K562 (cell line): ENCODE results near the gene CSNK1G2. TPM values are rescaled to one million over a fixed set of nuclear protein-coding genes. Genes with fewer than 3 reads are reported as not detected.

ENCODE experiments used
- ATAC-seq: fragments of 200-7000 bp; cut with Tn5 transposase; 3 replicates; pipeline ENCODE4 v1.9.1; 2020; ENCODE audit warnings: moderate library complexity
- BruUV-seq: library from RNA; stranded (reverse); fragments of 400-500 nt; replicated peaks from 2 replicates; lab custom pipeline; 2021; lab: Mats Ljungman, UMichigan
- CTCF ChIA-PET: fragments of 300-600 bp; formaldehyde crosslinking; extraction: SDS; loops from one replicate; lab custom pipeline; 2021; ENCODE audit warnings: low intra/inter-chr PET ratio; lab: Yijun Ruan, JAX
- POLR2A ChIA-PET: fragments of 300-600, 350-650 bp; sonication (Branson Sonifier 250); formaldehyde crosslinking; extraction: SDS; loops from one replicate; lab custom pipeline; 2021; ENCODE audit warnings: antibody characterized with exemption, inconsistent platforms; lab: Yijun Ruan, JAX
- DNase-seq, 4 experiments: peaks; one replicate each; pipeline versions ENCODE4 v3.0.0 to v3.0.0-alpha.2; 2011 to 2018; ENCODE audit warnings: low spot score in 3 of 4, mixed read lengths in 3 of 4; ENCODE audit errors: extremely low read depth in 1 of 4
- FAIRE-seq: peaks from 2 replicates; lab custom pipeline; 2011; peaks lifted over from hg19 to GRCh38; lab: Jason Lieb, UNC
- H2AFZ ChIP-seq: 2 replicates; pipeline ENCODE4 v1.6.0; 2011; ENCODE audit warnings: low read depth, low read length, control low read depth, inconsistent platforms
- H3K27ac ChIP-seq: fragments of 200-600 bp; 3 replicates; pipeline ENCODE4 v1.8.0; 2011; ENCODE audit warnings: low read depth, mild to moderate bottlenecking, control low read depth, inconsistent platforms, low read length, moderate library complexity, mixed read lengths; ENCODE audit errors: extremely low read depth
- H3K27me3 ChIP-seq, 2 experiments: fragments of 300-600 bp in 1 of 2; 2 replicates in 1 of 2; 3 replicates in 1 of 2; pipeline versions ENCODE4 v1.6.0 to v1.8.0; 2011; ENCODE audit warnings: inconsistent platforms in 2 of 2, low read length in 2 of 2, mild to moderate bottlenecking in 1 of 2, mixed read lengths in 1 of 2, moderate library complexity in 1 of 2; ENCODE audit not compliant: control insufficient read depth in 2 of 2, insufficient read depth in 2 of 2
- H3K36me3 ChIP-seq: fragments of 300-600 bp; 3 replicates; pipeline ENCODE4 v1.8.0; 2011; ENCODE audit warnings: mild to moderate bottlenecking, low read length, inconsistent platforms; ENCODE audit not compliant: control insufficient read depth, insufficient read depth
- H3K4me1 ChIP-seq, 2 experiments: fragments of 200-600 bp in 1 of 2; replicated peaks in 1 of 2; 2 replicates in 1 of 2; 3 replicates in 1 of 2; pipeline versions ENCODE4 v1.5.1 to v1.8.0; 2011; ENCODE audit warnings: inconsistent platforms in 2 of 2, low read length in 2 of 2, mild to moderate bottlenecking in 1 of 2, mixed read lengths in 1 of 2, moderate library complexity in 1 of 2; ENCODE audit not compliant: control insufficient read depth in 2 of 2, insufficient read depth in 2 of 2
- H3K4me2 ChIP-seq: 2 replicates; pipeline ENCODE4 v1.6.1; 2011; ENCODE audit warnings: low read length, control low read depth, inconsistent platforms, mixed read lengths; ENCODE audit not compliant: insufficient read depth
- H3K4me3 ChIP-seq: fragments of 200-600 bp; sonication (generic), shearing (Covaris generic); 2 replicates; pipeline ENCODE4 v1.5.1; 2016; ENCODE audit warnings: control low read depth, inconsistent platforms
- H3K79me2 ChIP-seq: fragments of 200-600 bp; 3 replicates; pipeline ENCODE4 v1.8.0; 2011; ENCODE audit warnings: low read length, inconsistent platforms; ENCODE audit not compliant: control insufficient read depth, insufficient read depth
- H3K9ac ChIP-seq, 2 experiments: 2 replicates each; pipeline versions ENCODE4 v1.6.0 to v1.6.1; 2011; ENCODE audit warnings: low read depth in 2 of 2, low read length in 2 of 2, control low read depth in 1 of 2, inconsistent platforms in 1 of 2, mild to moderate bottlenecking in 1 of 2, mixed read lengths in 1 of 2; ENCODE audit not compliant: insufficient read depth in 1 of 2
- H3K9me1 ChIP-seq: one replicate; pipeline ENCODE4 v1.6.0; 2011; ENCODE audit warnings: inconsistent platforms, mild to moderate bottlenecking, low read length, moderate library complexity; ENCODE audit not compliant: control insufficient read depth, insufficient read depth
- H3K9me3 ChIP-seq: replicated peaks from 2 replicates; pipeline ENCODE4 v1.5.1; 2011; ENCODE audit warnings: low read depth, low read length, inconsistent platforms; ENCODE audit not compliant: control insufficient read depth, insufficient read depth
- H4K20me1 ChIP-seq: replicated peaks from 2 replicates; pipeline ENCODE4 v1.6.1; 2011; ENCODE audit warnings: low read length, inconsistent platforms, mixed read lengths; ENCODE audit not compliant: control insufficient read depth, insufficient read depth
- ASH1L ChIP-seq: fragments of 450-650 bp; IDR thresholded peaks from 2 replicates; pipeline ENCODE4 v1.6.1; 2018; ENCODE audit warnings: borderline replicate concordance, mild to moderate bottlenecking, low read depth; ENCODE audit not compliant: partially characterized antibody
- KAT7 ChIP-seq: sonication (generic); formaldehyde crosslinking; IDR thresholded peaks from 2 replicates; pipeline ENCODE4 v1.8.0; 2022; ENCODE audit warnings: missing genetic modification reagents, mild to moderate bottlenecking, borderline replicate concordance
- ZBTB49 ChIP-seq: sonication (generic); formaldehyde crosslinking; IDR thresholded peaks from 2 replicates; pipeline ENCODE4 v1.8.0; 2022; ENCODE audit warnings: missing genetic modification reagents, mild to moderate bottlenecking, borderline replicate concordance
- ZNF311 ChIP-seq: fragments of 250-450 bp; sonication (Bioruptor Pico); IDR thresholded peaks from 2 replicates; pipeline ENCODE4 v1.4.0; 2020; ENCODE audit warnings: mild to moderate bottlenecking, moderate library complexity
- WGBS: fragments of 100-300 bp; shearing (Covaris generic); methylation state at CpG from one replicate; pipeline ENCODE4 v1.1.6; 2016; ENCODE audit warnings: low coverage, mixed read lengths; ENCODE audit not compliant: insufficient coverage; ENCODE audit errors: missing lambda C conversion rate; 5-methylcytosine and 5-hydroxymethylcytosine counted together
- in situ Hi-C: fragments of 300-500 bp; cut with MboI; formaldehyde crosslinking; loops from 4 replicates; pipeline ENCODE4 v1.15.0; 2018; ENCODE audit warnings: inconsistent platforms, mixed read lengths
- intact Hi-C: fragments of 100-400 bp; cut with micrococcal nuclease; formaldehyde crosslinking; loops from 2 replicates; pipeline ENCODE4 v1.14.2; 2022
- polyA plus RNA-seq, 8 experiments: library from polyadenylated mRNA; depleted of rRNA in 4 of 8; stranded (reverse) in 5 of 8; unstranded in 3 of 8; fragments of >200 nt; fragmentation: Nextera tagmentation in 2 of 8; fragmentation: Illumina TruSeq in 1 of 8; extraction: Ambion mirVana in 2 of 8; extraction: Trizol in 1 of 8; gene quantifications; 2 replicates each; pipeline versions ENCODE4 v1.2.1 to v1.2.3, GENCODE V29; 2011 to 2014; ENCODE audit warnings: inconsistent platforms in 1 of 8, missing spikeins in 1 of 8
- total RNA-seq, 7 experiments: library from RNA; depleted of rRNA in 6 of 7; stranded (reverse); fragments of >200 nt in 6 of 7; fragmentation: Illumina TruSeq in 2 of 7; extraction: Trizol in 2 of 7; gene quantifications; 2 replicates each; pipeline versions ENCODE4 v1.2.1 to v1.2.3, GENCODE V29; 2011 to 2021; ENCODE audit warnings: low replicate concordance in 1 of 7

CSNK1G2 gene
- total and polyA plus RNA-seq, 9 of the 15 experiments (the other 6 are each of a cell fraction or from before 2014, with no cell fraction given): 0.48 to 119 (median 49.5) TPM

- peaks cover 38% of the 10 kb centered on the region for H4K20me1 ChIP-seq
- H3K9me1 ChIP-seq: peaks cover 5% of the 10 kb centered on the region
- intact Hi-C loops (no loop called here), in situ Hi-C loops (no loop called here)
- H3K4me2 ChIP-seq: peak overlapping the region; percentile 89
- peak overlapping the region; percentile 61 to 98; a peak in 3 of 4 replicates for H3K9ac ChIP-seq
- H3K79me2 ChIP-seq: peaks cover 75% of the 10 kb centered on the region
- BruUV-seq: no TSS peak
- CTCF ChIA-PET: no interaction called here
- H3K4me1 ChIP-seq: peaks cover 20 to 80% of the 10 kb centered on the region in 2 experiments
- peaks cover 19% of the 10 kb centered on the region; the same call in 1 of the 3 replicates for H3K36me3 ChIP-seq
- H3K4me3 ChIP-seq: peak overlapping the region; percentile 91
- H3K9me3 ChIP-seq: no peaks in the 10 kb centered on the region
- no peak for FAIRE-seq
- no peak for ATAC-seq
- no peak for TF ChIP-seq ASH1L
- TF ChIP-seq ZNF311 (CRISPR knock-in tag): no peak
- no peak for TF ChIP-seq ZBTB49 (CRISPR knock-in tag)
- TF ChIP-seq KAT7 (CRISPR knock-in tag): peak; percentile 56; the same call in 1 of the 2 replicates
- H3K27me3 ChIP-seq: no peaks in the 10 kb centered on the region
- H2AFZ ChIP-seq: no peak overlapping the region
- WGBS: 24% methylated on average over 17 of the region's 21 CpGs
- POLR2A ChIA-PET: interaction anchor here (0.6 to 1.2 kb wide), 3 partner anchors 8 to 90 kb away, joined by 3 to 4 read pairs (median 3); no protein-coding TSS in a partner anchor
- peak in 1 of 4 experiments; percentile 22 for DNase-seq
- peak overlapping the region; percentile 85; the same call in 2 of the 3 replicates for H3K27ac ChIP-seq
Measured at GRCh38 chr19:1942934-1943555, 2.1 kb downstream of the CSNK1G2 start.
